Kidney (tissue), 14 donors: ENCODE results near the gene MUL1. TPM values are rescaled to one million over a fixed set of nuclear protein-coding genes. Genes with fewer than 3 reads are reported as not detected.

Source experiments
- DNase-seq, 5 donors: peaks; one replicate each; pipeline ENCODE4 v3.0.0-alpha.2; 2013 to 2020
- FAIRE-seq: peaks from 2 replicates; lab custom pipeline; 2012; peaks lifted over from hg19 to GRCh38; lab: Jason Lieb, UNC
- H3K27ac ChIP-seq, 2 donors: one replicate each; pipeline ENCODE4 v1.7.0; 2013; ENCODE audit warnings: low read depth in 2 of 2, low read length in 2 of 2, inconsistent platforms in 1 of 2
- H3K27me3 ChIP-seq: one replicate; pipeline ENCODE4 v1.7.1; 2013; ENCODE audit warnings: low read length, inconsistent platforms; ENCODE audit not compliant: control insufficient read depth, insufficient read depth
- H3K36me3 ChIP-seq, 3 donors: one replicate each; pipeline versions ENCODE4 v1.7.0 to v1.7.1; 2013; ENCODE audit warnings: low read length in 3 of 3, control low read depth in 1 of 3, inconsistent platforms in 1 of 3; ENCODE audit not compliant: insufficient read depth in 3 of 3, control insufficient read depth in 2 of 3
- H3K4me1 ChIP-seq, 3 donors: one replicate each; pipeline versions ENCODE4 v1.7.0 to v1.7.1; 2013; ENCODE audit warnings: low read length in 3 of 3, inconsistent platforms in 1 of 3, low read depth in 1 of 3; ENCODE audit not compliant: control insufficient read depth in 2 of 3, insufficient read depth in 2 of 3
- H3K4me3 ChIP-seq, 3 donors: one replicate each; pipeline versions ENCODE4 v1.7.0 to v1.8.1; 2013; ENCODE audit warnings: low read length in 3 of 3, control low read depth in 1 of 3, inconsistent platforms in 1 of 3
- H3K9ac ChIP-seq, 3 donors: one replicate each; pipeline versions ENCODE4 v1.7.0 to v1.7.1; 2013; ENCODE audit warnings: low read length in 3 of 3, control low read depth in 1 of 3, inconsistent platforms in 1 of 3
- H3K9me3 ChIP-seq, 3 donors: one replicate each; pipeline versions ENCODE4 v1.7.0 to v1.7.1; 2013; ENCODE audit warnings: low read length in 3 of 3, control low read depth in 1 of 3, inconsistent platforms in 1 of 3; ENCODE audit not compliant: control insufficient read depth in 2 of 3, insufficient read depth in 1 of 3
- CTCF ChIP-seq: IDR thresholded peaks from 3 replicates; pipeline ENCODE4 v1.5.1; 2012; ENCODE audit warnings: mild to moderate bottlenecking, moderate library complexity, borderline replicate concordance; ENCODE audit not compliant: insufficient read depth; ENCODE audit errors: extremely low read depth
- intact Hi-C: fragments of 100-400 bp; cut with DNase I; formaldehyde crosslinking; loops from one replicate; pipeline ENCODE4 v1.11.1; 2022
- polyA plus RNA-seq: library from polyadenylated mRNA; stranded (reverse); fragments of 350-450 nt; fragmentation: Illumina TruSeq; extraction: RNeasy Lipid Tissue Mini Kit (QIAGEN cat#74804); gene quantifications from one replicate; pipeline ENCODE4 v1.2.3, GENCODE V29; 2014; ENCODE audit warnings: low read depth, low replicate concordance; ENCODE audit not compliant: insufficient read depth
- total RNA-seq: library from RNA; stranded (reverse); fragmentation: NEBNext Ultra II Directional; extraction: Animal tissue kit (Norgen Biotek cat#: 25700); gene quantifications from one replicate; pipeline ENCODE4 v1.2.1, GENCODE V29; 2021
- donor health status: control.
- donor health status: control.
- donor health status: control.
- donor health status: control.
- donor health status: control.
- donor health status: DM: yes; HTN: yes; CAD: no.
- donor health status: Normal renal cell carcinoma (clear cell type).

The MUL1 gene
- total and polyA plus RNA-seq, 2 donors from 2014 or later = 33.0 to 40.0 TPM

- intact Hi-C loops = no loop called here
- no peak for DNase-seq
Observed at GRCh38 chr1:20470194-20470593, 37.8 kb downstream of the MUL1 start.

GRCh38 chr1:20469406-20470076, 38.4 kb downstream of the MUL1 start:
- Histone ChIP-seq H3K27ac (no peak overlapping the region), H3K4me3 (no peak overlapping the region), H3K36me3 (no peaks in the 10 kb centered on the region), H3K4me1 (peaks cover 0 to 10% (median 4%) of the 10 kb centered on the region in 3 donors), H3K9me3 (no peaks in the 10 kb centered on the region), H3K9ac (no peak overlapping the region), H3K27me3 (no peaks in the 10 kb centered on the region)
- no peak for DNase-seq
- no peak for FAIRE-seq
- TF ChIP-seq CTCF = peak; percentile 39
- intact Hi-C loops = no loop called here

More at GRCh38 chr1:20470194-20470593, 37.8 kb downstream of the MUL1 start:
- no peaks in the 10 kb centered on the region for H3K27me3 ChIP-seq
- no peak overlapping the region for H3K9ac ChIP-seq
- no peak overlapping the region for H3K4me3 ChIP-seq
- H3K9me3 ChIP-seq = no peaks in the 10 kb centered on the region
- peaks cover 0 to 17% (median 9%) of the 10 kb centered on the region in 3 donors for H3K4me1 ChIP-seq
- no peak for FAIRE-seq
- no peak overlapping the region for H3K27ac ChIP-seq
- no peak for TF ChIP-seq CTCF
- no peaks in the 10 kb centered on the region for H3K36me3 ChIP-seq

GRCh38 chr1:20466273-20466672, 41.7 kb downstream of the MUL1 start:
- Histone ChIP-seq H3K27ac (no peak overlapping the region), H3K36me3 (no peaks in the 10 kb centered on the region), H3K9ac (no peak overlapping the region), H3K9me3 (no peaks in the 10 kb centered on the region), H3K4me1 (no peaks in the 10 kb centered on the region), H3K27me3 (no peaks in the 10 kb centered on the region), H3K4me3 (no peak overlapping the region)
- no peak for FAIRE-seq
- intact Hi-C loops = no loop called here
- peak in 2 of 5 donors; percentile 41 to 43 for DNase-seq
- TF ChIP-seq CTCF = no peak
